Endothelial cell (in vitro differentiated cells): ENCODE results near the gene CTDP1. TPM values are rescaled to one million over a fixed set of nuclear protein-coding genes. Genes with fewer than 3 reads are reported as not detected.

ENCODE experiments used
- DNase-seq: peaks from one replicate; pipeline ENCODE4 v3.0.0; 2021; ENCODE audit warnings: low spot score
- H3K27ac Mint-ChIP-seq: one replicate; pipeline ENCODE4 v1.8.0; 2021; ENCODE audit warnings: mixed read lengths, inconsistent platforms; ENCODE audit not compliant: unreplicated experiment
- H3K27me3 Mint-ChIP-seq: one replicate; pipeline ENCODE4 v1.8.0; 2021; ENCODE audit warnings: mild to moderate bottlenecking, moderate library complexity, mixed read lengths, inconsistent platforms; ENCODE audit not compliant: unreplicated experiment
- H3K36me3 Mint-ChIP-seq: one replicate; pipeline ENCODE4 v1.8.0; 2021; ENCODE audit warnings: mild to moderate bottlenecking, low read depth, mixed read lengths, inconsistent platforms; ENCODE audit not compliant: unreplicated experiment
- H3K4me1 Mint-ChIP-seq: one replicate; pipeline ENCODE4 v1.8.0; 2021; ENCODE audit warnings: mild to moderate bottlenecking, mixed read lengths, inconsistent platforms; ENCODE audit not compliant: unreplicated experiment
- H3K4me3 Mint-ChIP-seq: one replicate; pipeline ENCODE4 v1.8.0; 2021; ENCODE audit warnings: mild to moderate bottlenecking, mixed read lengths, inconsistent platforms; ENCODE audit not compliant: unreplicated experiment
- H3K9me3 Mint-ChIP-seq: one replicate; pipeline ENCODE4 v1.8.0; 2021; ENCODE audit warnings: mixed read lengths, inconsistent platforms; ENCODE audit not compliant: unreplicated experiment
- CTCF ChIP-seq: fragments of 200-600 bp; sonication (generic); IDR thresholded peaks from one replicate; pipeline ENCODE4 v1.5.0; 2021; ENCODE audit warnings: antibody characterized with exemption; ENCODE audit not compliant: unreplicated experiment
- total RNA-seq: library from RNA; stranded (reverse); fragmentation: NEBNext Ultra II Directional; extraction: Animal tissue kit (Norgen Biotek cat#: 25700); gene quantifications from one replicate; pipeline ENCODE4 v1.2.1, GENCODE V29; 2021; ENCODE audit not compliant: unreplicated experiment

Gene CTDP1
- total RNA-seq, 1 donor from 2014 or later: 34.2 TPM

- DNase-seq: no peak
- Mint-ChIP-seq H3K4me3 (peak overlapping the region; percentile 89), H3K36me3 (peaks cover 9% of the 10 kb centered on the region), H3K9me3 (no peaks in the 10 kb centered on the region), H3K27me3 (peaks cover 26% of the 10 kb centered on the region), H3K27ac (peak overlapping the region; percentile 70), H3K4me1 (peaks cover 9% of the 10 kb centered on the region)
- TF ChIP-seq CTCF: no peak
Observed at GRCh38 chr18:79796531-79797405, 117.2 kb downstream of the CTDP1 start.

- peak within 1 kb of the TSS; percentile 89 for H3K4me3 Mint-ChIP-seq
- no peaks in the 10 kb centered on the region for H3K9me3 Mint-ChIP-seq
- H3K36me3 Mint-ChIP-seq: peaks cover 9% of the 10 kb centered on the region
- peaks cover 9% of the 10 kb centered on the region for H3K4me1 Mint-ChIP-seq
- DNase-seq: peak; percentile 71
- H3K27me3 Mint-ChIP-seq: peaks cover 24% of the 10 kb centered on the region
- no peak within 1 kb of the TSS for H3K27ac Mint-ChIP-seq
- TF ChIP-seq CTCF: no peak
Observed at GRCh38 chr18:79797518-79798345, 118.1 kb downstream of the CTDP1 start, which contains the start of gene KCNG2. Gene KCNG2, plus strand, starts transcription at chr18:79797938. Its CDS starts 65,730 bp downstream, at chr18:79863668.

- Mint-ChIP-seq H3K27me3 (peaks cover 25% of the 10 kb centered on the region), H3K27ac (no peak overlapping the region), H3K4me3 (peak overlapping the region; percentile 82), H3K4me1 (peaks cover 9% of the 10 kb centered on the region), H3K36me3 (peaks cover 9% of the 10 kb centered on the region), H3K9me3 (no peaks in the 10 kb centered on the region)
- no peak for DNase-seq
- TF ChIP-seq CTCF: no peak
Observed at GRCh38 chr18:79798346-79798998, 118.9 kb downstream of the CTDP1 start.

GRCh38 chr18:79798999-79799370 lies 119.4 kb downstream of the CTDP1 start:
- Mint-ChIP-seq H3K4me3 (peak overlapping the region; percentile 82), H3K4me1 (peaks cover 9% of the 10 kb centered on the region), H3K36me3 (peaks cover 9% of the 10 kb centered on the region), H3K9me3 (no peaks in the 10 kb centered on the region), H3K27me3 (peaks cover 25% of the 10 kb centered on the region), H3K27ac (no peak overlapping the region)
- DNase-seq: no peak
- TF ChIP-seq CTCF: no peak
